Astrocyte of the spinal cord (primary cell): Measurements from ENCODE around the gene TTC3.
A peak's percentile ranks its signal among the peaks of the same experiment; 100 is the strongest.
"Not testable (repeated sequence)": the region's sequence is repeated elsewhere in the genome, so short reads cannot be mapped to it uniquely, and the experiment has no call there.

Experiments used
- DNase-seq: peaks from one replicate; pipeline ENCODE4 v3.0.0; 2011; ENCODE audit warnings: low read depth, low spot score
- H3K4me3 ChIP-seq: 2 replicates; pipeline ENCODE4 v1.5.1; 2011; ENCODE audit warnings: low read depth, mild to moderate bottlenecking, low read length, moderate library complexity
- CTCF ChIP-seq: IDR thresholded peaks from 2 replicates; pipeline ENCODE4 v1.5.1; 2012; ENCODE audit warnings: low read depth, mild to moderate bottlenecking, low read length, inconsistent platforms
- in situ Hi-C: cut with HindIII; loops from 2 replicates; pipeline ENCODE4 v1.10.0; 2017; ENCODE audit warnings: low sequenced_read_pairs

Gene TTC3

GRCh38 chr21:37087188-37087587 is 14.1 kb downstream of the TTC3 start:
- no peak overlapping the region for H3K4me3 ChIP-seq
- peak; percentile 60 for DNase-seq
- peak; percentile 53 for TF ChIP-seq CTCF
- in situ Hi-C loops = no loop called here

GRCh38 chr21:37088186-37088735 is 15.2 kb downstream of the TTC3 start:
- in situ Hi-C loops = no loop called here

GRCh38 chr21:37093977-37094376 is 20.9 kb downstream of the TTC3 start:
- in situ Hi-C loops = no loop called here
- no peak for TF ChIP-seq CTCF
- H3K4me3 ChIP-seq = no peak overlapping the region
- no peak for DNase-seq

More at GRCh38 chr21:37088186-37088735, 15.2 kb downstream of the TTC3 start:
- H3K4me3 ChIP-seq = no peak overlapping the region
- no peak for DNase-seq
- TF ChIP-seq CTCF = no peak

- in situ Hi-C loops = no loop called here
- no peak for TF ChIP-seq CTCF
- no peak for DNase-seq
- H3K4me3 ChIP-seq = no peak overlapping the region
Measured at GRCh38 chr21:37095821-37096220, 22.8 kb downstream of the TTC3 start.

GRCh38 chr21:37098751-37099150 is 25.7 kb downstream of the TTC3 start:
- no peak overlapping the region for H3K4me3 ChIP-seq
- no peak for TF ChIP-seq CTCF
- DNase-seq = no peak
- in situ Hi-C loops = no loop called here

GRCh38 chr21:37100316-37100715 is 27.3 kb downstream of the TTC3 start:
- no peak overlapping the region for H3K4me3 ChIP-seq
- no peak for DNase-seq
- TF ChIP-seq CTCF = no peak
- in situ Hi-C loops = no loop called here

GRCh38 chr21:37101384-37101783 is 28.3 kb downstream of the TTC3 start:
- TF ChIP-seq CTCF = no peak
- in situ Hi-C loops = no loop called here
- no peak for DNase-seq
- H3K4me3 ChIP-seq = no peak overlapping the region

GRCh38 chr21:37102746-37103145 is 29.7 kb downstream of the TTC3 start:
- in situ Hi-C loops, H3K4me3 ChIP-seq, DNase-seq: not testable (repeated sequence)
